NCI-H1417 treated with DMSO at 0.1 percent for 48 hours (cell line): ENCODE results near the gene SH2D3A.
"Not testable (repeated sequence)": the region's sequence is repeated elsewhere in the genome, so short reads cannot be mapped to it uniquely, and the experiment has no call there.

ENCODE experiments used
- DNase-seq: peaks from one replicate; lab custom pipeline; 2025; lab: John Stamatoyannopoulos, UW

Gene SH2D3A

DNA sequence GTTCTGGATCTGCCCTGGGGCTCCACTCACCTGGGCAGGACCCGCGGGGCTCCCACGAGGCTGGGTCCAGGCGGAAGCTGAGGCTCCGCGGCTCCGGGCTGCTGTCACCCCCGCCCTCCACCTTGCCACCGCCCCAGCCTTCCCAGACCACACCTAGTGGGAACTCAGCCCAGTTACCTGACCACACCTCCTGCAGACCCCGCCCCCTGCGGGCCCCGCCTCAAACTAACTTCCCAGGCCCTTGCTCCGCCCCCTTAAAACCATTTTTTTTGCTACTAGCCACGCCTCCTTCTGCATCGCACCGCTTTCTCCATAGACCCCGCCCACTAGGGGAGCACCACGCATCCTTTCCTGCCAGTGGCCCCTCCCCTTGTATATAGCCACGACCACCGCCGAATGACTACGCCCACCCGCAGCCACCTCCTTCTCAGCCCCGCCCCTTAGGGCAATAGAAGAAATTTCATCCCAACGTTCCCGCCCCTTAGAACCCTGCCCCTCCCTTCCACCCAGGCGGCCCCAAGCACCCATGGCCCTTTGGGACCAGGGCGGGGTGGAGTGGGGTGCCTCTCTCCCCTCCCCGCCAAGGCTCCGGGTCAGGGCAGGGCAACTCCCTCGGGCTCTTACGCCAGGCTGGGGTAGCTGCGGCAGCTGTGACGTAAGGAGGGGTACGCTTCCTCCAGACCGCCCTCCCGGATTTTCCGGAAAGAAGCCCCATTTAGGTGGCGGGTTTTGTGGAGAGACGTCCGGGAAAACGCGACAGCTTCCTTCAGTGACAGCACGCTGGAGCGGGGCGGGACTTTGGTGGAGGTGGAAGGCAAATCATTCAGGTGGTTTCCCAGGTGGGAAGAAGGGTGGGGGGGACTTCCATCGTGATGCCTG is at the start of gene SH2D3A:
Gene SH2D3A (minus strand): TSS at position 79 of the 879 bp plus-strand sequence. CDS start 3,687 bp downstream, outside the sequence.
- DNase-seq: peak; percentile 36

DNA sequence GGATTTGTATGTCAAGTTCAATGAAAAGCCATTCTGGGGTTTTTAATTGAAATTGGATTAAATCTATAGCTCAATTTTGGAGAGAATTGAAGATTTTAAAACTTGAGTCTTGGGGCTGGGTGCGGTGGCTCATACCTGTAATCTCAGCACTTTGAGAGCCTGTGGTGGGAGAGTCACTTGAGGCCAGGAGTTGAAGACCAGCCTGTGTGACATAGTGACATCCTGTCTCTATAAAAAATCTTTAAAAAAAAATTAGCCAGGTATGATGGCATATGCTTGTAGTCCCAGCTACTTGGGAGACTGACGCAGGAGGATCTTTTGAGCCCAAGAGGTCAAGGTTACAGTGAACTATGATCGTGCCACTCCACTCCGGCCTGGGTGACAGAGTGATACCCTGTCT is 46.4 kb upstream of the SH2D3A start:
- no peak for DNase-seq

DNA sequence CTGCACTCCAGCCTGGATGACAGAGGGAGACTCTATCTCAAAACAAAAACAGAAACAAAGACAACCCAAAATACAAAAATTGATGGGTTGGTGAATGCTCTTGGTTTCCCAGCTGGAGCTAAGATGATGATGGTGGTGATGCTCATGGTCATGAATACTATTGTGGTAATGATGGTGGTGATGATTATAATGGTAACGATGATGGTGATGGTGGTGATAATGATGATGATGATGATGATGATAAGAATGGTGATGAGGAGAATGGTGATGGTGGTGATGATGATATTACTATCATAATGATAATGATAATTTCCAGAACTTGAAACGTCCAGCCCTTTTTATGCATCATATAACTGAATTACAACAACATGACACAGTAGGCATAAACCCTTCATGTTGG is 45.4 kb upstream of the SH2D3A start:
- no peak for DNase-seq

DNA sequence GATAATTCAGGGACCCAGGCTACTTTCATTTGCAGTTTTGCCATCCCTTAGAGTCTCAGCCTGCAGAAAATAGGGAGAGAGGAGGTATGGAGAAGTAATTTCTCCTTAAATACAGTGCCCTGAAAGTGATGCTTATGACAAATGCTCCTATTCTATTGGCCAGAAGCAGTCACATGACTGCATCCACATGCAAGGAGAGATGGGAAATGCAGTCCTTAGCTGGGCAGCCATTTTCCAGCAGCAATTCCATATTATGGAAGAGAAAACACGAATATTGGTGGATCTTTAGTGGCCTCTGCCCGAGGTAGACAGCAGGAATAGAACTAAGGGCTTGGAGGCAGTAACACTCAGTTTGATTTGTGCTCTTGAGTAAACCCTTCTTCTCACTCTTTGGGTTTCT is 44.7 kb upstream of the SH2D3A start:
- no peak for DNase-seq

DNA sequence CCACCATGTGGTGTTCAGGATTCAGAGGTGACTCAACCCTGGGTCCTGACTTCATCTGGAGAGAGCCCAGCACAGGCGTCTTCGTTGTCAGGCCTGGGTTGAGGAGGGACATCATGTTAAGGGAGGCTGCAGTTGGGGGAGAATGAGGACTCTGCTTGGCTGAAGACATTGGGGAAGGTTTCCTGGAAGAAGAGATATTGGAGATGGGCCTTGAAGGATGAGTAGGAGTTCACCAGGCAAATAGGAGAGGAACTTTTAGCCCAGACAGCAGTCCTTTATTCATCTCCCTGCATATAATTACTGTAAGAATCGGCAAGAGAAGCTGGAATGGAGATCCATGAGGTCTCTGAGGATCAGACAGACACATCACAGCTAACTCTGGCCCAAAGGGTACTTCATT is 44.1 kb upstream of the SH2D3A start:
- DNase-seq: no peak

DNA sequence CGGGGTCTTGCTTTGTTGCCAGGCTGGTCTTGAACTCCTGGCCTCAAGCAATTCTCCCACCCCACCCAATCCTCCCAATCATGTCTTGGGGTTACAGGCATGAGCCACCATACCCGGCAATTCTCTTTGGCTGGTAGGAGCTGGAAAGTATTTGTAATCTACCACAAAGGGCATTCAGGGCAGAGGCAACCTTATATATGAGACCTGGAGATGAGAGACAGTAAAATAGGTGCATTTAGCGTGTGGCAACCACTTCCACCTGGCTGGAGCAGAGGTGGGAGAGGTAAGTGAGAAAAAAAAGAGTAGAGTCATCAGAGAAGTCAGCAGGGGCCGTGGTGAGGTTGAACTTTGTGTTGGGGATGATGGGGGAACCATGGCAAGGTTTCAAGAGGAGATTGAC is 42.0 kb upstream of the SH2D3A start:
- DNase-seq: no peak

DNA sequence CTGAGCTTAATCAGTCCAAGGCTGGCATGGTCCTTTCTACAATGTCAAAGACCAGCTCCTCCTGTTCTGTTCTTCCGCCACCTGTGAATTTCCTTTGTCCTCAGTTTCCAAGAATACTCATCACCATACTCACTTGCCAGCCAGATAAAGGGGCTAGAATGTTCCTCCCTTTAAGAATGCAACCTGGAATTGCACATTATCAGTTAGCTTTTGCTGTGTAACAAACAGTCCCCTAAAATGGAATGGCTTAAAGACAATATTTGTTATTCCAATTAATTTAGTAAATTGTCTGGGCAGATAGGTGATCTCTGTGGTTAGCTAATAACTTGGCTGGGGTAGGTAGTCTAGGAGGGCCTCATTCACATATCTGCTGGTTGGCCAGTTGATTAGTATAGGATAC is 41.3 kb upstream of the SH2D3A start:
- DNase-seq: no peak

DNA sequence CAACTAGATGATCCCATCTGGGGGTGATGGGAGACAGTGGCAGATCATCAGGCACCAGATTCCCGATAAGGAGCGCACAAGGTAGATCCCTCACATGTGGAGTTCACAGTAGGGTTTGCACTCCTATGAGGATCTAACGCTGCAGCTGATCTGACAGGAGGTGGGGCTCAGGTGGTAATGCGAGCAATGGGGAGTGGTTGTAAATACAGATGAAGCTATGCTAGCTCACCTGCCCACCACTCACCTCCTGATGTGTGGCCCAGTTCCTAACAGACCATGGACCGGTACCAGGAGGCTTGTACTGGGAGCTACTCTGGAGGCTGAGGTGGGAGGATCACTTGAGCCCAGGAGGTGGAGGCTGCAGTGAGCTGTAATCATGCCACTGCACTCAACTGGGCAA is 40.1 kb upstream of the SH2D3A start:
- DNase-seq: no peak

DNA sequence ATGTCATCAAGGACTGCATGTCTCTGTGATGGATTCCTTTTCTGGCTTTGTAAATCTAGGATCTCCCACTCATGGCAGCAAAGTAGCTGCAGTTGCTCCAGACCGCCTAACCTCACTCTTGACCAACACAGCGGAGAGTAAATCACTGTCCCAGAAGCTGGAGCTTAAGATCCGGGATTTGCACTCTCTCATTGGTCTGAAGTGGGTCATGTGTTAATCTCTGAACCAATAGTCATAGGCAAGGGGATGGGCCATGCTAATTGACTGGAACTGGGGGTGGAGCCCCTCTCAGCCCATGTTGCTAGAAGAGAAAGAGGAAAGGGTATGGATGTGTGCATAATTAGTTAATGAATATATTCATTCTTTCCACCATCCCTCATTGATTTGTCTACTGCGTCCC is 39.3 kb upstream of the SH2D3A start:
- no peak for DNase-seq

DNA sequence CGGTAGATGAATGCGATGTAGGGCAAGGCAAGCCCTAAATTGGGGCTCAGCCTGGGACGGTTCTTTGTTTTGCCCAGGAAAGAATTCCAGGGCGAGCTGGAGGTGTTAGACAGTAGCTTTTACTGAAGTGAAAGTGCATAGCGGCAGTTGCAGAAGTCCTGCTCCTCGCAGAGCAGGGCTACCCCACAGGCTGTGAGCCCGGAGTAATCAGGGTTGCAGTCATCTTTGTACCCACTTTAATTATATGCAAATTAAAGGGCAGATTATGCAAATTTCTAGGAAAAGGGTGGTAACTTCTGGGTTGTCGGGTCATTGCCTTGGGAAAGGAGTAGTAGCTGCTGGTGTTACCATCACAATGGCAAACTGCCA is 35.8 kb upstream of the SH2D3A start:
- no peak for DNase-seq

DNA sequence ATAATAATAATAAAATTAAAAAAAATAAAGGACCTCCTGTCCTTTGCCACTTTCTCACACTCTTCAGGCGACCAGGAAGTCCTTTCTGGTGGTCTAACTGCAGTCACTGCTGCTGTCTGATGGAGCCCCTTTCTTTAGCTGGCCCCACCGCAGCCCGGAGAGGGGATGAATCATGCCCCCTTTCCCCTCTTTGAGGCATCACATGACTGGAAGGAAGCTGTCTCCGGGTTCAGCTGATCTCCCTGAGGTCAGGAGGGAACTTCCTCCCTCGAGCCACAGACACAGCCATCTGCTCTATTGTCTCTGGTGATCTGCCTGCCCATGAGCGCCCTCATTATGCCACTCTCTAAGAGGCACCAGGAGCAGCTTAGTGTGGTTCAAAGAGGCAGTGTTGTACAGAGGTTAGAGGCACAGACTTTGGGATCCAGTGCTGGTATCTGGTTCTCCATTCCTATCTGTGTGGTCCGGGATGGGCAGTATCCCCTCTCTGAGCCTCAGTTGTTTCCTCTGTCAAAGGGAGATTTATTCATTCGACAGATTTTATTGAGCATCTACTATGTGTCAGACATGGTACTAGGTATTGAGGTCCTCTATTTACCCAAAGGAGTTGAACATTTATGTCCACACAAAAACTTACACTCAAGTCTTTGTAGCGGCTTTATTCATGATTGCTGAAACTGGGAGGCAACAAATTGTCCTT is 35.3 kb upstream of the SH2D3A start:
- DNase-seq: no peak

DNA sequence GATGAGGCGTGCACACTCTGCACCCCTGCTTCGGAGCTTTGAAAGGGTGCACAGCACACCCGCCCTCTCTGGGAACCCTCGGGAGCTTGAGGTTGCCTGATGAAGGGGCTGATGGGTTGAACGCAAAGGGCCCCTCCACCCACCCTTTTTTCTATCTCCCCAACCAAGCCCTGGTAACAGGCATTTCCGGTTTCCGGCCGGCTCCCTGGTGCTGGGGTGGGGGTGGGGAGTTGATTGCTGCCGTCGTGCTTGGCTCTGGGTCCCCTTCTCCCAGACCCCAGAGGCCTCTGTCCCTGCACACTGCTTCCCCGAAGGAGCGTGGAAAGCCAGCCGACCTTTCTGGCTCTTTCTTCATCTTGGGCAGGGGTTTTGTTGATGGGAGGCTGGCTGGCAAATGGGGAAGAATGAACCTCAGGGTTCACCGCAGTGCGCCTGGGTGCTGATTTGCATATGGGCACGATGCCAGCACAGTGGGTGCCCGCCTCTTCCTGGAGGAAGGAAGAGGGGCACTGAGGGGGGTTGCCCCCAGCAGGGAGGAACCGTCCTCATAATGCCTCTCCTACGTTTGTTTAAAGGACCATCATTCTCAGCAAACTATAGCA is 34.4 kb upstream of the SH2D3A start:
- no peak for DNase-seq

DNA sequence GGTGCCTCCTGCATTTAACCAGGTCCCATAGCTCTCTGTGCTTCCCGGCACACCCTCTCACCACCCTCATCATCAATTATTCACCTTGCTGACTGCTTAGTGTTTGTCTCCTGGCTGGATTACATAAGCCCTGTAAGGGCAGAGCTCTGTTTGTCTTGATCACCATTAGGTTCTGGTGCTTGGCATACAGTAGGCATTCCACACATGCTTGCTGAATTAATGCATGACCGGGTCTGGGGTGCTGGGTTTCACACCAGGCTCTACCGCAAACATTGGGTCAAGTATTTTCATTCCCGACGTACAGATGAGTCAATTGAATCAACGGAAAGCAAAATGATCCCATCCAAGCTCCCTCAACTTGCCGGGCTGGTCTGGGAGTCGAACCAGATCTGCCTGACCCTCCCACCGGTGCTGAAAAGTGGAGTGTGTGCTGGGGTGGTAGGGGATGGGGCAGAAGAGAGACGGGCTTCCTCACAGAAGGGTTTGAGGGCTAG is 33.8 kb upstream of the SH2D3A start:
- no peak for DNase-seq

DNA sequence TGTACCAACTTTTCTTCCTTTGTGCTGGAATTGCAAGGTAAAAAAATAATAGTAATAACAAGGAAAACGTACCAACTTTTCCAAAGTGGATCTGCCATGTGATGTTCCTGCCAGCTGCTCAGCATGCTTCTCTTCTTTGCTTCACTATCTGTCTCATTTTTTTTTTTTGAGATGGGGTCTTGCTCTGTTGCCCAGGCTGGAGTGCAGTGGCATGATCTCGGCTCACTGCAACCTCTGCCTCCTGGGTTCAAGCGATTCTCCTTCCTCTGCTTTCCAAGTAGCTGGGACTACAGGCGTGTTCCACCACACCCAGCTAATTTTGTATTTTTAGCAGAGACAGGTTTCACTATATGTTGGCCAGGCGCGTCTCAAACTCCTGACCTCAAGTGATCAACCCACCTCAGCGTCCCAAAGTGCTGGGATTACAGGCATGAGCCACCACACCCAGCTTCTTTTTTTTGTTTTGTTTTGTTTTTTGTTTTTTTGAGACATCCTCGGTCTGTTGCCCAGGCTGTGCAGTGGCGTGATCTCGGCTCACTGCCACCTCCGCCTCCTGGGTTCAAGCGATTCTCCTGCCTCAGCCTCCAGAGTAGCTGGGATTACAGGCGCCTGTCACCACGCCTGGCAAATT is 33.0 kb upstream of the SH2D3A start:
- DNase-seq: not testable (repeated sequence)

DNA sequence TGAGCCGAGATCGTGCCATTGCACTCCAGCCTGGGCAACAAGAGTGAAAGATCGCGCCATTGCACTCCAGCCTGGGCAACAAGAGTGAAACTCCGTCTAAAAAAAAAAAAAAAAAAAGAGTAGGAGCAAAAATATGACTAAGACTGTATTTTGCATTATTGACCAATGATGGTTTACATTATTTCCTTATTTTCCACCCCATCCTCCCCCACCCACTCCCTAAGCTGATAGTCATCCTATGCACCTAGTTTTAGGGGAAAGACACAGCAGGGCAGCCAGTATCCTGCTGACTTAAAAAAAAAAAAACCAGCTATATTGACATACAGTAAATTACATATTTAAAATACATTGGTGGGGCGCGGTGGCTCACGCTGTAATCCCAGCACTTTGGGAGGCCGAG is 30.4 kb upstream of the SH2D3A start:
- no peak for DNase-seq

DNA sequence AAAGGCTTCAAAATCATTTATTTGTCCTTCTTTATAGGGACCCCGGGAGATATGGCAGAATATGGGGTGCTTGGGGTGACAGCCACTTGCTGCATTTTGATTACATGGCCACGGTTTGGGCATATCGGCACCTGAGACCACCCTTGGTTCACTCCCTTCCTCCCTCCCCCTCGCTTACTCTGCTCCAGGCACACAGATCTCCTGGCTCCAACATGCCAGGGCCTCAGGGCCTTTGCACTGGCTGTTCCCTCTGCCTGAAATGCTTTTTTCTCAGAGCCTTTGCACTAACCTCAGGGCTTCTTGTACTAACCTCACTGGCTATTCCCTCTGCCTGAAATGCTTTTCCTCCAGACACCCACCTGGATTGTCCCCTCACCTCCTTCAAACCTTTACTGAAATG is 29.0 kb upstream of the SH2D3A start:
- no peak for DNase-seq

DNA sequence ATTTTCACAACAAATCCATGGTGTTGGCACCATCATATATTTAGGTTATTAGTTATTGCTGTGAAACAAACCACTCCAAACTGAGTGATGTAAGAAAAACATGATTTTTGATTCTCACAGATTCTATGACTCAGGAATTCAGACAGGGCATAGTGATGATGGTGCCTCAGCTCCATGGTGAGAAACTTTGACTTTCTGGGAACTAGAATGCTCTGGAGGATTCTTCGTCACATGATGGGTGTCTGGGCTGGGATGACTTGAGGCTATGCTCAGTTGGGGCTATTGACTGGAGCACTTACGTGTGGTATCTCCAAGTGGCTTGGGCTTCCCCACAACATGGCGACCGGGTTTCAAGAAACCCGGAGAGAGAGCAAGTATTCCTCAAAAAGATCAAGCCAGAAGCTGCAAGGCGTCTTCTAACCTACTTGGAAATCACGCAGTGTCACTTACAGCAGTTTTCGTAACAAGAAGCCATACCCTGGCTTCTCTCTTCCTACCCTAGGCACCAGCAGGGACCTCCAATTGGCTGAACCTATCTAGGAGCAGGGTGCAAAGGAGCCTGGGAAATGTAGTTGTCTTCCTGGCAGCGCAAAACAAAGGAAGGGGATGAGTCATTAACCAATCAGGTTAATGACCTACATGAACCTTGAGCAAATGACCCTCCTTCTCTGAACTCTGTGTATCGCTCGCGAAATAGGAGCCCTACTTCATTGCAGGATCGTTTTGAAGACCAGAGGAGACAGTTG is 27.6 kb upstream of the SH2D3A start:
- DNase-seq: no peak

DNA sequence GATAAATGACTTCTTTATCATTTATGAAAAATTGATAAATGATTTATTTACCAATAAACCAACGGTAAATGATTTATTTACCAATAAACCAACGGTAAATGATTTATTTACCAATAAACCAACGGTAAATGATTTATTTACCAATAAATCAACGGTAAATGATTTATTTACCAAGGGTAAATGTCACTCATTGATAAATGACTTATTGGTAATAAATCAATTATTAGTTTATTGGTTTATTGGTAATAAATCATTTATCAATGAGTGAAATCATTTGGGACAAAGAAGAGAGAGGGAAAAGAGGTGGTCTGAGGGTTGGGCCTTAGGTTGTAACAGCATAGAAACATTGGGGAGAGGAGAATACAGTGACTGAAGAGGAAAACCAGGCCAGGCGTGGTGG is 26.7 kb upstream of the SH2D3A start:
- no peak for DNase-seq

DNA sequence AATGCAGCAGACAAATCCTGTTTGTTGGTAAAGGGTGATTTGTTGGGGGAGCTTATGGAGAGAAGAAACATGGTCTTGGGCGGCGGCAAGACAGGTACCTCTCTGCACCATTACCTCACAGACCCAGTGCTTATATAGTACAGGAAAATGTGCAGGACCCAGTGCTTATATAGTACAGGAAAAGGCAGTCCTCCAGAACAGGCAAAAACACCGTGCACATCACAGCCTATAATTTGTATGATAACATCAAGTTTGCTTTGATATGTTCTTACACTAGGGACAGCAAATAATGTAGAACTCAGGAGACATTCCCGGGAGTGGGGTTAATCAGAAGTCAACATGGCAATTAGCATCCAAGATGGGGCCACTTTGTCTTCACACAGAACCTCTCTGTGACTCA is 26.2 kb upstream of the SH2D3A start:
- DNase-seq: no peak

DNA sequence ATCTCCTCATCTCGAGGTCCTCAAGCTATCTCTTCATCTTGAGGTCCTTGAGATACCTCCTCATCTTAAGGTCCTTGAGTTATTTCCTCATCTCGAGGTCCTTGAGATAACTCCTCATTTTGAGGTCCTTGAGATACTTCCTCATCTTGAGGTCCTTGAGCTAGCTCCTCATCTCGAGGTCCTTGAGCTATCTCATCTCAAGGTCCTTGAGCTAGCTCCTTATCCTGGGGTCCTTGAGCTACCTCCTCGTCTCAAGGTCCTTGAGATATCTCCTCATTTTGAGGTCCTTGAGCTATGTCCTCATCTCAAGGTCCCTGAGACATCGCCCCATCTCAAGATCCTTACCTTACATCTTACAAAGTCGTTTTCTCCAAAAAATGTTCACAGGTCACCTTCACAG is 24.0 kb upstream of the SH2D3A start:
- DNase-seq: no peak

DNA sequence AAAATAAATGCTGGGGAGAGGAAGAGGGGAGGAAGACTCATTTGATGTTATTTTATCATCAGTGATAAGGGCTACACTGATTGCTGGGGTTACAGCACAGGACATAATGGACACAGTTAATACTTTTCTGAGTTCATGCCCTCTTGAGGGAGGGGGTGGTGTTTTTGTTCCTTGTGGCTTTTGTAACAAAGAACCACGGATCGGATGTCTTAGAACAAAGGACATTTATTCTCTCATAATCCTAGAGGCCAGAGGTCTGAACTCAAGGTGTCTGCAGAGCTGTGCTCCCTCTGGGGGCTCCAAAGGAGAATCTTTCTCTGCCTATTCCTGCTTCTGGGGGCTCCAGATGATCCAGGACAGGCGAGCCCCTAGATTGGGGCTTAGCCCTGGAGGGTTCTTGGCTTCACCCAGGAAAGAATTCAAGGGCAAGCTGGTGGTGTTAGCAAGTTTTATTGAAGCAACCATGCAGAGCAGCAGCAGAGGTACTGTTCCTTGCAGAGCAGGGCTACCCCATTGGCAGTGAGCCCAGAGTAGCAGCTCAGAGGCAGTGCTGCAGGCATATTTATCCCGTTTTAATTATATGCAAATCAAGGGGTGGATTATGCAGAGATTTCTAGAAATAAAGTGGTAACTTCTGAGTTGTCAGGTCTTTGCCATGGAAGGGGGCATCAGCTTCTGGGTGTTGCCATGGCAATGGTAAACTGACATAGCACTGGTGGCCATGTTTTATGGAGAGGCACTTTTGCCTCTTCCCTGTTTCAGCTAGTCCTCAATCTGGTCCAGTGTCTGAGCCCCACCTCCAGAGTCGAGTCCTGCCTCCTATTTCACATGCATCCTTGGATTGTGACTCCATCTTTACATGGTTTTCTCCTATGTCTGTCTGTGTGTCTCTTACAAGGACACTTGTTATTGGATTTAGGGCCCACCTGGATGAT is 23.2 kb upstream of the SH2D3A start:
- no peak for DNase-seq
